ENCODE data around the gene CCDC50.

GRCh38 chr3:191435981-191436380, 106.8 kb downstream of the CCDC50 start:
- no peak for TF ChIP-seq CTCF (IDR thresholded peaks at IDR 0.05)
- no peak for TF ChIP-seq POLR2A (IDR thresholded peaks at IDR 0.05)
- no peak for TF ChIP-seq POLR2AphosphoS5 (IDR thresholded peaks at IDR 0.05)
